GM12878 (cell line): ENCODE measurements around the gene IFT122. TPM values are rescaled to one million over a fixed set of nuclear protein-coding genes. Genes with fewer than 3 reads are reported as not detected.

Source experiments
- ATAC-seq: fragments of 200-7000 bp; cut with Tn5 transposase; 3 replicates; pipeline ENCODE4 v1.9.1; 2020; ENCODE audit warnings: mild to moderate bottlenecking, moderate library complexity
- BruUV-seq: library from RNA; stranded (reverse); fragments of 400-500 nt; replicated peaks from 2 replicates; lab custom pipeline; 2021; lab: Mats Ljungman, UMichigan
- CTCF ChIA-PET: fragments of 300-600 bp; sonication (Branson Sonifier 250); formaldehyde crosslinking; extraction: SDS; loops from one replicate; lab custom pipeline; 2021; ENCODE audit warnings: inconsistent platforms; lab: Yijun Ruan, JAX
- POLR2A ChIA-PET: fragments of 350-600 bp; formaldehyde crosslinking; extraction: SDS; loops from one replicate; lab custom pipeline; 2021; ENCODE audit warnings: inconsistent platforms; lab: Charles Lee
- RAD21 ChIA-PET: fragments of 300-600 bp; sonication (Branson Sonifier 250); formaldehyde crosslinking; loops from one replicate; lab custom pipeline; 2023; ENCODE audit warnings: antibody characterized with exemption; ENCODE audit not compliant: unreplicated experiment; lab: Charles Lee
- SMC1A ChIA-PET: fragments of 300-600 bp; sonication (Branson Sonifier 250); formaldehyde crosslinking; loops from one replicate; lab custom pipeline; 2023; ENCODE audit not compliant: unreplicated experiment, uncharacterized antibody; lab: Charles Lee
- DNase-seq: peaks from one replicate; pipeline ENCODE4 v3.0.0-alpha.2; 2011; ENCODE audit warnings: low read depth, low spot score
- FAIRE-seq: peaks from 3 replicates; lab custom pipeline; 2011; peaks lifted over from hg19 to GRCh38; lab: Jason Lieb, UNC
- H2AFZ ChIP-seq: 2 replicates; pipeline ENCODE4 v1.6.0; 2011; ENCODE audit warnings: low read depth, low read length, control low read depth; ENCODE audit not compliant: control insufficient read depth
- H3K27ac ChIP-seq: 2 replicates; pipeline ENCODE4 v1.5.1; 2011; ENCODE audit warnings: control low read depth; ENCODE audit not compliant: control insufficient read depth, insufficient read depth
- H3K27me3 ChIP-seq, 2 experiments: replicated peaks in 1 of 2; 2 replicates each; pipeline versions ENCODE4 v1.6.0 to v1.6.1; 2011; ENCODE audit warnings: low read length in 1 of 2; ENCODE audit not compliant: control insufficient read depth in 2 of 2, insufficient read depth in 2 of 2
- H3K36me3 ChIP-seq, 2 experiments: 2 replicates each; pipeline ENCODE4 v1.5.1; 2011; ENCODE audit warnings: low read length in 1 of 2; ENCODE audit not compliant: control insufficient read depth in 2 of 2, insufficient read depth in 2 of 2
- H3K4me1 ChIP-seq: 2 replicates; pipeline ENCODE4 v1.6.1; 2011; ENCODE audit warnings: mild to moderate bottlenecking, low read length, moderate library complexity, mixed read lengths; ENCODE audit not compliant: control insufficient read depth, insufficient read depth
- H3K4me2 ChIP-seq: 2 replicates; pipeline ENCODE4 v1.6.0; 2011; ENCODE audit warnings: control low read depth; ENCODE audit not compliant: control insufficient read depth, insufficient read depth
- H3K4me3 ChIP-seq: fragments of 200-600 bp; sonication (generic); 2 replicates; pipeline ENCODE4 v1.5.1; 2016
- H3K79me2 ChIP-seq: 2 replicates; pipeline ENCODE4 v1.6.0; 2011; ENCODE audit warnings: low read length; ENCODE audit not compliant: control insufficient read depth, insufficient read depth
- H3K9ac ChIP-seq: 2 replicates; pipeline ENCODE4 v1.8.0; 2011; ENCODE audit warnings: low read length, control low read depth, mixed read lengths; ENCODE audit not compliant: control insufficient read depth, insufficient read depth
- H3K9me3 ChIP-seq: replicated peaks from 3 replicates; pipeline ENCODE4 v1.5.1; 2011; ENCODE audit warnings: mild to moderate bottlenecking, low read length; ENCODE audit not compliant: control insufficient read depth, insufficient read depth
- H4K20me1 ChIP-seq: 2 replicates; pipeline ENCODE4 v1.6.0; 2011; ENCODE audit not compliant: control insufficient read depth, insufficient read depth
- CHD2 ChIP-seq: IDR thresholded peaks from 2 replicates; pipeline ENCODE4 v1.6.1; 2011; ENCODE audit warnings: low read depth, low read length, improper control_type of control experiment, borderline replicate concordance
- DPF2 ChIP-seq: fragments of 450-650 bp; IDR thresholded peaks from 2 replicates; pipeline ENCODE4 v1.6.1; 2017; ENCODE audit warnings: mild to moderate bottlenecking
- EGR1 ChIP-seq, 2 experiments: IDR thresholded peaks; 1 replicate in 1 of 2; 2 replicates in 1 of 2; pipeline ENCODE4 v1.6.1; 2011 to 2012; ENCODE audit warnings: low read depth in 2 of 2, low read length in 2 of 2, borderline replicate concordance in 1 of 2, mild to moderate bottlenecking in 1 of 2, moderate library complexity in 1 of 2
- HCFC1 ChIP-seq: fragments of 150-350 bp; IDR thresholded peaks from 2 replicates; pipeline ENCODE4 v1.6.1; 2014; ENCODE audit warnings: low read length
- HDGF ChIP-seq: fragments of 450-650 bp; IDR thresholded peaks from 2 replicates; pipeline ENCODE4 v1.6.1; 2016; ENCODE audit warnings: antibody characterized with exemption
- KLF5 ChIP-seq: fragments of 450-650 bp; IDR thresholded peaks from 2 replicates; pipeline ENCODE4 v1.6.1; 2014; ENCODE audit warnings: mild to moderate bottlenecking; ENCODE audit not compliant: partially characterized antibody
- LARP7 ChIP-seq: fragments of 450-650 bp; IDR thresholded peaks from 2 replicates; pipeline ENCODE4 v1.6.1; 2017; ENCODE audit warnings: mild to moderate bottlenecking
- POLR2AphosphoS2 ChIP-seq: IDR thresholded peaks from 2 replicates; pipeline ENCODE4 v1.6.1; 2011; ENCODE audit warnings: low read depth, mild to moderate bottlenecking, low read length, improper control_type of control experiment, moderate library complexity
- RCOR1 ChIP-seq: conservative IDR thresholded peaks from 2 replicates; pipeline ENCODE4 v1.6.1; 2012; ENCODE audit warnings: low read depth, low read length, improper control_type of control experiment
- SUZ12 ChIP-seq: fragments of 200-600 bp; sonication (generic); IDR thresholded peaks from one replicate; pipeline ENCODE4 v1.6.1; 2018; ENCODE audit warnings: antibody characterized with exemption, mild to moderate bottlenecking; ENCODE audit not compliant: unreplicated experiment
- ZNF24 ChIP-seq: fragments of 450-650 bp; IDR thresholded peaks from 2 replicates; pipeline ENCODE4 v1.6.1; 2017; ENCODE audit warnings: antibody characterized with exemption, mild to moderate bottlenecking
- WGBS: methylation state at CpG from one replicate; pipeline ENCODE4 v1.1.6; 2016; ENCODE audit warnings: low lambda C conversion rate; ENCODE audit not compliant: insufficient replicate concordance, insufficient coverage; ENCODE audit errors: missing lambda C conversion rate; 5-methylcytosine and 5-hydroxymethylcytosine counted together
- in situ Hi-C: fragments of 300-500 bp; cut with MboI; formaldehyde crosslinking; loops from 9 replicates; pipeline ENCODE4 v1.14.3; 2018; ENCODE audit warnings: mixed read lengths
- intact Hi-C: fragments of 100-400 bp; cut with micrococcal nuclease; formaldehyde crosslinking; loops from one replicate; pipeline ENCODE4 v1.14.2; 2022; ENCODE audit not compliant: unreplicated experiment
- polyA plus RNA-seq, 11 experiments: library from polyadenylated mRNA; depleted of rRNA in 4 of 11; unstranded in 6 of 11; stranded (reverse) in 5 of 11; fragments of >200 nt; fragmentation: Nextera tagmentation in 4 of 11; fragmentation: Illumina TruSeq in 1 of 11; extraction: Ambion mirVana in 4 of 11; extraction: Trizol in 1 of 11; gene quantifications; 1 replicate in 1 of 11; 2 replicates in 10 of 11; pipeline versions ENCODE4 v1.2.1 to v1.2.3, GENCODE V29; 2011 to 2016; ENCODE audit warnings: inconsistent platforms in 2 of 11, missing spikeins in 2 of 11, low read depth in 1 of 11
- total RNA-seq, 4 experiments: library from RNA; depleted of rRNA in 3 of 4; stranded (reverse); fragments of >200 nt in 3 of 4; fragmentation: Illumina TruSeq in 1 of 4; extraction: Trizol in 1 of 4; gene quantifications; 2 replicates each; pipeline versions ENCODE4 v1.2.1 to v1.2.3, GENCODE V29; 2013 to 2021
- TF ChIP-seq, protein P1 (sequence below): fragments of 450-650 bp; IDR thresholded peaks from 2 replicates; pipeline ENCODE4 v1.6.1; 2017; ENCODE audit warnings: mild to moderate bottlenecking, moderate library complexity
- TF ChIP-seq, protein P2 (sequence below): IDR thresholded peaks from 2 replicates; pipeline ENCODE4 v1.6.1; 2011; ENCODE audit warnings: borderline replicate concordance, low read depth, mild to moderate bottlenecking, moderate library complexity, mixed read lengths, low read length; ENCODE audit not compliant: insufficient read depth; ENCODE audit errors: extremely low read length
- TF ChIP-seq, protein P3 (sequence below): fragments of 450-650 bp; IDR thresholded peaks from 2 replicates; pipeline ENCODE4 v1.6.1; 2017; ENCODE audit warnings: low read depth, mild to moderate bottlenecking, moderate library complexity

Gene IFT122
- total and polyA plus RNA-seq, 10 of the 15 experiments (the other 5 are each of a cell fraction or from before 2014, with no cell fraction given): 1.8 to 19.2 (median 8.4) TPM

DNA sequence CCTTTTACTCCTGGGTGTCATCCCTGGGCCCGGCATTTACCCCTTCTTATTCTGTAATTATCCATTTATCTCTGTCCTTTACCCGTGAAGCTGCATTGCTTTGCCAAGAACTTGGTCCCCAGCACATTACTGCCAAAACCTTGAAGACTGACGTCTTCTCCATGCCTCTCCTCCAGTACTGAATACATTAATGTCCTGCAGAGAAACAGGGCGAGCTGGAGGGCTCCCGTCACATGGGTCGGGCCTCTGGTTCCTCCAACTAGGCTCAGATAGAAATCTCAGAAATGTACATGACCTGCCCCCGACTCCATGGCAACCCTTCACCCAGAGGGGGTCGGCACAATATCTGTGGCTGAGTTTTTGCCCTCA, 12.0 kb upstream of the IFT122 start:
- DNase-seq (no peak), ATAC-seq (no peak), FAIRE-seq (no peak)
- BruUV-seq: no TSS peak
- Histone ChIP-seq H3K9ac (no peak overlapping the region; the same call in 1 of the 2 replicates), H3K9me3 (peaks cover 2% of the 10 kb centered on the region; the same call in 2 of the 3 replicates), H3K4me2 (peak overlapping the region; percentile 96), H3K27ac (no peak overlapping the region), H3K4me1 (peaks cover 26% of the 10 kb centered on the region), H3K4me3 (peak overlapping the region; percentile 50; the same call in 1 of the 2 replicates), H3K36me3 (peaks cover 8 to 10% of the 10 kb centered on the region in 2 experiments), H3K79me2 (no peaks in the 10 kb centered on the region), H3K27me3 (no peaks in the 10 kb centered on the region), H4K20me1 (no peaks in the 10 kb centered on the region), H2AFZ (peak overlapping the region; percentile 66; the same call in 1 of the 2 replicates)
- intact Hi-C loops (no loop called here), in situ Hi-C loops (no loop called here)
- POLR2A ChIA-PET: interaction anchor here (1.3 to 5.3 kb wide), 2 partner anchors 12 to 13 kb away, joined by 7 to 40 read pairs; partner anchors contain the start of genes IFT122 and MBD4
- RAD21 ChIA-PET: interaction anchor here (0.7 to 5.9 kb wide), 4 partner anchors 10 to 53 kb away, joined by 3 to 29 read pairs (median 7); partner anchors contain the start of genes IFT122 and MBD4
- CTCF ChIA-PET: interaction anchor here (1.3 to 3.9 kb wide), 4 partner anchors 11 to 45 kb away, joined by 8 to 17 read pairs (median 14); partner anchors contain the start of genes IFT122 and MBD4
- 30% methylated on average over 8 of the region's 8 CpGs for WGBS
- SMC1A ChIA-PET: interaction anchor here (1.5 to 3.2 kb wide), 6 partner anchors 7 to 45 kb away, joined by 5 to 22 read pairs (median 8); partner anchors contain the start of genes IFT122 and MBD4
- TF ChIP-seq, protein P1, sequence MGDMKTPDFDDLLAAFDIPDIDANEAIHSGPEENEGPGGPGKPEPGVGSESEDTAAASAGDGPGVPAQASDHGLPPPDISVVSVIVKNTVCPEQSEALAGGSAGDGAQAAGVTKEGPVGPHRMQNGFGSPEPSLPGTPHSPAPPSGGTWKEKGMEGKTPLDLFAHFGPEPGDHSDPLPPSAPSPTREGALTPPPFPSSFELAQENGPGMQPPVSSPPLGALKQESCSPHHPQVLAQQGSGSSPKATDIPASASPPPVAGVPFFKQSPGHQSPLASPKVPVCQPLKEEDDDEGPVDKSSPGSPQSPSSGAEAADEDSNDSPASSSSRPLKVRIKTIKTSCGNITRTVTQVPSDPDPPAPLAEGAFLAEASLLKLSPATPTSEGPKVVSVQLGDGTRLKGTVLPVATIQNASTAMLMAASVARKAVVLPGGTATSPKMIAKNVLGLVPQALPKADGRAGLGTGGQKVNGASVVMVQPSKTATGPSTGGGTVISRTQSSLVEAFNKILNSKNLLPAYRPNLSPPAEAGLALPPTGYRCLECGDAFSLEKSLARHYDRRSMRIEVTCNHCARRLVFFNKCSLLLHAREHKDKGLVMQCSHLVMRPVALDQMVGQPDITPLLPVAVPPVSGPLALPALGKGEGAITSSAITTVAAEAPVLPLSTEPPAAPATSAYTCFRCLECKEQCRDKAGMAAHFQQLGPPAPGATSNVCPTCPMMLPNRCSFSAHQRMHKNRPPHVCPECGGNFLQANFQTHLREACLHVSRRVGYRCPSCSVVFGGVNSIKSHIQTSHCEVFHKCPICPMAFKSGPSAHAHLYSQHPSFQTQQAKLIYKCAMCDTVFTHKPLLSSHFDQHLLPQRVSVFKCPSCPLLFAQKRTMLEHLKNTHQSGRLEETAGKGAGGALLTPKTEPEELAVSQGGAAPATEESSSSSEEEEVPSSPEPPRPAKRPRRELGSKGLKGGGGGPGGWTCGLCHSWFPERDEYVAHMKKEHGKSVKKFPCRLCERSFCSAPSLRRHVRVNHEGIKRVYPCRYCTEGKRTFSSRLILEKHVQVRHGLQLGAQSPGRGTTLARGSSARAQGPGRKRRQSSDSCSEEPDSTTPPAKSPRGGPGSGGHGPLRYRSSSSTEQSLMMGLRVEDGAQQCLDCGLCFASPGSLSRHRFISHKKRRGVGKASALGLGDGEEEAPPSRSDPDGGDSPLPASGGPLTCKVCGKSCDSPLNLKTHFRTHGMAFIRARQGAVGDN: no peak
- no peak for TF ChIP-seq RCOR1
- TF ChIP-seq KLF5: no peak
- TF ChIP-seq SUZ12: no peak
- no peak for TF ChIP-seq CHD2
- TF ChIP-seq HCFC1: no peak
- no peak for TF ChIP-seq HDGF
- TF ChIP-seq POLR2AphosphoS2: no peak
- no peak for TF ChIP-seq LARP7
- TF ChIP-seq ZNF24: no peak
- TF ChIP-seq EGR1 (IDR thresholded peaks at IDR 0.05; ENCODE audit: borderline replicate concordance in 1 of 2, low read depth in 2 of 2, low read length in 2 of 2): no peak
- TF ChIP-seq, protein P2, sequence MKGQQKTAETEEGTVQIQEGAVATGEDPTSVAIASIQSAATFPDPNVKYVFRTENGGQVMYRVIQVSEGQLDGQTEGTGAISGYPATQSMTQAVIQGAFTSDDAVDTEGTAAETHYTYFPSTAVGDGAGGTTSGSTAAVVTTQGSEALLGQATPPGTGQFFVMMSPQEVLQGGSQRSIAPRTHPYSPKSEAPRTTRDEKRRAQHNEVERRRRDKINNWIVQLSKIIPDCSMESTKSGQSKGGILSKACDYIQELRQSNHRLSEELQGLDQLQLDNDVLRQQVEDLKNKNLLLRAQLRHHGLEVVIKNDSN: no peak
- TF ChIP-seq, protein P3, sequence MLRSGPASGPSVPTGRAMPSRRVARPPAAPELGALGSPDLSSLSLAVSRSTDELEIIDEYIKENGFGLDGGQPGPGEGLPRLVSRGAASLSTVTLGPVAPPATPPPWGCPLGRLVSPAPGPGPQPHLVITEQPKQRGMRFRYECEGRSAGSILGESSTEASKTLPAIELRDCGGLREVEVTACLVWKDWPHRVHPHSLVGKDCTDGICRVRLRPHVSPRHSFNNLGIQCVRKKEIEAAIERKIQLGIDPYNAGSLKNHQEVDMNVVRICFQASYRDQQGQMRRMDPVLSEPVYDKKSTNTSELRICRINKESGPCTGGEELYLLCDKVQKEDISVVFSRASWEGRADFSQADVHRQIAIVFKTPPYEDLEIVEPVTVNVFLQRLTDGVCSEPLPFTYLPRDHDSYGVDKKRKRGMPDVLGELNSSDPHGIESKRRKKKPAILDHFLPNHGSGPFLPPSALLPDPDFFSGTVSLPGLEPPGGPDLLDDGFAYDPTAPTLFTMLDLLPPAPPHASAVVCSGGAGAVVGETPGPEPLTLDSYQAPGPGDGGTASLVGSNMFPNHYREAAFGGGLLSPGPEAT: no peak
- no peak for TF ChIP-seq DPF2
